GM23338 (cell line): ENCODE data around the gene BEST1. TPM values are rescaled to one million over a fixed set of nuclear protein-coding genes. Genes with fewer than 3 reads are reported as not detected.

ENCODE experiments used
- ATAC-seq: fragments of 200-7000 bp; cut with Tn5 transposase; 3 replicates; pipeline ENCODE4 v1.9.1; 2020
- DNase-seq: peaks from one replicate; pipeline ENCODE4 v3.0.0-alpha.2; 2015; ENCODE audit warnings: low spot score
- H2AFZ ChIP-seq: fragments of 200-600 bp; sonication (generic); 2 replicates; pipeline ENCODE4 v1.8.0; 2016; ENCODE audit warnings: antibody characterized with exemption, mild to moderate bottlenecking, moderate library complexity
- H3F3A ChIP-seq: fragments of 200-600 bp; sonication (generic); replicated peaks from 2 replicates; pipeline ENCODE4 v1.8.0; 2017; ENCODE audit warnings: antibody characterized with exemption, mixed run types, low read depth
- H3K27ac ChIP-seq: fragments of 200-600 bp; sonication (generic); 2 replicates; pipeline ENCODE4 v1.6.1; 2016; ENCODE audit warnings: low read depth
- H3K27me3 ChIP-seq: fragments of 200-600 bp; sonication (generic); 2 replicates; pipeline ENCODE4 v1.8.0; 2016; ENCODE audit warnings: mild to moderate bottlenecking, mixed run types, moderate library complexity; ENCODE audit not compliant: insufficient read depth
- H3K36me3 ChIP-seq: fragments of 200-600 bp; sonication (generic); 2 replicates; pipeline ENCODE4 v1.8.0; 2016; ENCODE audit warnings: mild to moderate bottlenecking; ENCODE audit not compliant: insufficient read depth
- H3K4me1 ChIP-seq: fragments of 200-600 bp; sonication (generic); 2 replicates; pipeline ENCODE4 v1.8.0; 2016; ENCODE audit warnings: mild to moderate bottlenecking, moderate library complexity; ENCODE audit not compliant: insufficient read depth
- H3K4me2 ChIP-seq: fragments of 200-600 bp; sonication (generic); 2 replicates; pipeline ENCODE4 v1.7.1; 2017; ENCODE audit warnings: mixed run types
- H3K4me3 ChIP-seq: fragments of 200-600 bp; sonication (generic); 2 replicates; pipeline ENCODE4 v1.6.1; 2016; ENCODE audit warnings: mixed run types
- H3K79me2 ChIP-seq: fragments of 200-600 bp; sonication (generic); replicated peaks from 2 replicates; pipeline ENCODE4 v1.8.0; 2017; ENCODE audit warnings: mild to moderate bottlenecking; ENCODE audit not compliant: insufficient read depth
- H3K9me2 ChIP-seq: fragments of 200-600 bp; sonication (generic); 2 replicates; pipeline ENCODE4 v1.8.0; 2017; ENCODE audit not compliant: insufficient read depth
- H4K20me1 ChIP-seq: fragments of 200-600 bp; sonication (generic); replicated peaks from 2 replicates; pipeline ENCODE4 v1.8.0; 2017; ENCODE audit warnings: mild to moderate bottlenecking; ENCODE audit not compliant: insufficient read depth
- H3K27ac Mint-ChIP-seq: 2 replicates; pipeline ENCODE4 v1.8.0; 2020; ENCODE audit warnings: inconsistent platforms, mild to moderate bottlenecking, moderate library complexity, mixed read lengths
- H3K27me3 Mint-ChIP-seq: 3 replicates; pipeline ENCODE4 v1.8.0; 2022; ENCODE audit warnings: low read depth, mild to moderate bottlenecking, moderate library complexity, mixed read lengths, inconsistent platforms; ENCODE audit not compliant: insufficient read depth, poor library complexity
- H3K36me3 Mint-ChIP-seq: 3 replicates; pipeline ENCODE4 v1.8.0; 2021; ENCODE audit warnings: low read depth, mild to moderate bottlenecking, inconsistent platforms, moderate library complexity, mixed read lengths
- H3K4me1 Mint-ChIP-seq: 3 replicates; pipeline ENCODE4 v1.8.0; 2020; ENCODE audit warnings: mild to moderate bottlenecking, inconsistent platforms, mixed read lengths
- H3K4me3 Mint-ChIP-seq: 3 replicates; pipeline ENCODE4 v1.8.0; 2021; ENCODE audit warnings: moderate library complexity, mild to moderate bottlenecking, inconsistent platforms, mixed read lengths
- H3K9me3 Mint-ChIP-seq: 3 replicates; pipeline ENCODE4 v1.8.0; 2020; ENCODE audit warnings: moderate library complexity, mild to moderate bottlenecking, inconsistent platforms, mixed read lengths
- CREB1 ChIP-seq: fragments of 250-450 bp; sonication (Bioruptor Pico); IDR thresholded peaks from 2 replicates; pipeline ENCODE4 v1.5.0; 2020; ENCODE audit warnings: low read depth, mild to moderate bottlenecking, moderate library complexity
- EZH2 ChIP-seq: fragments of 200-600 bp; sonication (generic); IDR thresholded peaks from one replicate; pipeline ENCODE4 v1.8.0; 2017; ENCODE audit warnings: antibody characterized with exemption, mild to moderate bottlenecking, low read depth; ENCODE audit not compliant: unreplicated experiment
- JUNB ChIP-seq: IDR thresholded peaks from one replicate; pipeline ENCODE4 v1.6.1; 2016; ENCODE audit warnings: antibody characterized with exemption; ENCODE audit not compliant: unreplicated experiment
- NANOG ChIP-seq: IDR thresholded peaks from 2 replicates; pipeline ENCODE4 v1.6.1; 2016; ENCODE audit warnings: antibody characterized with exemption, borderline replicate concordance
- POLR2AphosphoS5 ChIP-seq: IDR thresholded peaks from 2 replicates; pipeline ENCODE4 v1.6.1; 2016; ENCODE audit warnings: antibody characterized with exemption, low read depth
- STAT1 ChIP-seq: IDR thresholded peaks from one replicate; pipeline ENCODE4 v1.6.1; 2016; ENCODE audit warnings: antibody characterized with exemption; ENCODE audit not compliant: unreplicated experiment
- ZNF114 ChIP-seq: fragments of 250-450 bp; sonication (Bioruptor Pico); IDR thresholded peaks from 2 replicates; pipeline ENCODE4 v1.5.0; 2020; ENCODE audit warnings: mild to moderate bottlenecking, moderate library complexity
- polyA plus RNA-seq: library from polyadenylated mRNA; unstranded; fragments of >200 nt; fragmentation: Nextera tagmentation; extraction: Ambion mirVana; gene quantifications from 2 replicates; pipeline ENCODE4 v1.2.1, GENCODE V29; 2016
- total RNA-seq: library from RNA; depleted of rRNA; stranded (reverse); fragments of >200 nt; shearing (Covaris generic); gene quantifications from 2 replicates; pipeline ENCODE4 v1.2.3, GENCODE V29; 2014
- TF ChIP-seq, protein P1 (sequence below): IDR thresholded peaks from one replicate; pipeline ENCODE4 v1.6.1; 2018; ENCODE audit warnings: antibody characterized with exemption; ENCODE audit not compliant: unreplicated experiment

Gene BEST1
- total and polyA plus RNA-seq, 2 experiments from 2014 or later: 0.35 to 0.44 TPM

DNA sequence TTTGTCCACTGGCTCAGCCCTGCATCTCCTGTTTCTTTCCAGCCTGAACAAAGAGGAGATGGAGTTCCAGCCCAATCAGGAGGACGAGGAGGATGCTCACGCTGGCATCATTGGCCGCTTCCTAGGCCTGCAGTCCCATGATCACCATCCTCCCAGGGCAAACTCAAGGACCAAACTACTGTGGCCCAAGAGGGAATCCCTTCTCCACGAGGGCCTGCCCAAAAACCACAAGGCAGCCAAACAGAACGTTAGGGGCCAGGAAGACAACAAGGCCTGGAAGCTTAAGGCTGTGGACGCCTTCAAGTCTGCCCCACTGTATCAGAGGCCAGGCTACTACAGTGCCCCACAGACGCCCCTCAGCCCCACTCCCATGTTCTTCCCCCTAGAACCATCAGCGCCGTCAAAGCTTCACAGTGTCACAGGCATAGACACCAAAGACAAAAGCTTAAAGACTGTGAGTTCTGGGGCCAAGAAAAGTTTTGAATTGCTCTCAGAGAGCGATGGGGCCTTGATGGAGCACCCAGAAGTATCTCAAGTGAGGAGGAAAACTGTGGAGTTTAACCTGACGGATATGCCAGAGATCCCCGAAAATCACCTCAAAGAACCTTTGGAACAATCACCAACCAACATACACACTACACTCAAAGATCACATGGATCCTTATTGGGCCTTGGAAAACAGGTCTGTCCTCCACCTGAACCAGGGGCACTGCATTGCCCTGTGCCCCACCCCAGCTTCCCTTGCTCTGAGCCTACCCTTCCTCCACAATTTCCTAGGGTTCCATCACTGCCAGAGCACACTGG lies 12.3 kb downstream of the BEST1 start (continued):
- TF ChIP-seq, protein P1, sequence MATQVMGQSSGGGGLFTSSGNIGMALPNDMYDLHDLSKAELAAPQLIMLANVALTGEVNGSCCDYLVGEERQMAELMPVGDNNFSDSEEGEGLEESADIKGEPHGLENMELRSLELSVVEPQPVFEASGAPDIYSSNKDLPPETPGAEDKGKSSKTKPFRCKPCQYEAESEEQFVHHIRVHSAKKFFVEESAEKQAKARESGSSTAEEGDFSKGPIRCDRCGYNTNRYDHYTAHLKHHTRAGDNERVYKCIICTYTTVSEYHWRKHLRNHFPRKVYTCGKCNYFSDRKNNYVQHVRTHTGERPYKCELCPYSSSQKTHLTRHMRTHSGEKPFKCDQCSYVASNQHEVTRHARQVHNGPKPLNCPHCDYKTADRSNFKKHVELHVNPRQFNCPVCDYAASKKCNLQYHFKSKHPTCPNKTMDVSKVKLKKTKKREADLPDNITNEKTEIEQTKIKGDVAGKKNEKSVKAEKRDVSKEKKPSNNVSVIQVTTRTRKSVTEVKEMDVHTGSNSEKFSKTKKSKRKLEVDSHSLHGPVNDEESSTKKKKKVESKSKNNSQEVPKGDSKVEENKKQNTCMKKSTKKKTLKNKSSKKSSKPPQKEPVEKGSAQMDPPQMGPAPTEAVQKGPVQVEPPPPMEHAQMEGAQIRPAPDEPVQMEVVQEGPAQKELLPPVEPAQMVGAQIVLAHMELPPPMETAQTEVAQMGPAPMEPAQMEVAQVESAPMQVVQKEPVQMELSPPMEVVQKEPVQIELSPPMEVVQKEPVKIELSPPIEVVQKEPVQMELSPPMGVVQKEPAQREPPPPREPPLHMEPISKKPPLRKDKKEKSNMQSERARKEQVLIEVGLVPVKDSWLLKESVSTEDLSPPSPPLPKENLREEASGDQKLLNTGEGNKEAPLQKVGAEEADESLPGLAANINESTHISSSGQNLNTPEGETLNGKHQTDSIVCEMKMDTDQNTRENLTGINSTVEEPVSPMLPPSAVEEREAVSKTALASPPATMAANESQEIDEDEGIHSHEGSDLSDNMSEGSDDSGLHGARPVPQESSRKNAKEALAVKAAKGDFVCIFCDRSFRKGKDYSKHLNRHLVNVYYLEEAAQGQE: no peak
- TF ChIP-seq CREB1 (CRISPR knock-in tag) (no peak), EZH2 (no peak), NANOG (no peak), STAT1 (no peak), POLR2AphosphoS5 (no peak), ZNF114 (CRISPR knock-in tag) (no peak), JUNB (no peak)

DNA sequence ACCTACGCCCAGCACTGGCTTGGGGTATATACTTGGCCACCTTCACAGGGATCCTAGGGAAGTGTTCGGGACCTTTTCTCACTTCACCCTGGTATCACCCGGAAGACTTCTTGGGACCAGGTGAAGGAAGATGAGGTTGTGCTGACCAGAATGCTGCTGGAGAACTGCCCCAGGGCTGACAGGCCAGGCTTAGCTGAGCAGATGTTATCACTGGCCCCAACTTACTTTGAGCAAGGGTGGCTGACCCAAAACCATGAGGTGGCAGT lies 12.8 kb downstream of the BEST1 start:
- TF ChIP-seq JUNB: no peak
- H3K27me3 Mint-ChIP-seq: peaks cover 21% of the 10 kb centered on the region
- H4K20me1 ChIP-seq: peaks cover 32% of the 10 kb centered on the region
- no peak overlapping the region for H2AFZ ChIP-seq
- peaks cover 13% of the 10 kb centered on the region; the same call in 1 of the 2 replicates for H3K4me1 ChIP-seq
- H3K36me3 Mint-ChIP-seq: peaks cover 49% of the 10 kb centered on the region
- H3K4me2 ChIP-seq: no peak overlapping the region
- DNase-seq (no peak), ATAC-seq (no peak)
- H3K4me1 Mint-ChIP-seq: peaks cover 11% of the 10 kb centered on the region
- H3K27ac Mint-ChIP-seq: no peak overlapping the region
- H3K27ac ChIP-seq: 0 out of 2 replicates have a peak overlapping the region, but pooled peaks have one; percentile 26
- H3K36me3 ChIP-seq: peaks cover 27% of the 10 kb centered on the region
- no peaks in the 10 kb centered on the region for H3K27me3 ChIP-seq
- peaks cover 2% of the 10 kb centered on the region; the same call in 2 of the 3 replicates for H3K9me3 Mint-ChIP-seq
- no peaks in the 10 kb centered on the region for H3K9me2 ChIP-seq
- no peak overlapping the region for H3K4me3 ChIP-seq
- H3F3A ChIP-seq: peaks cover 27% of the 10 kb centered on the region
- peaks cover 30% of the 10 kb centered on the region for H3K79me2 ChIP-seq
- H3K4me3 Mint-ChIP-seq: no peak overlapping the region

DNA sequence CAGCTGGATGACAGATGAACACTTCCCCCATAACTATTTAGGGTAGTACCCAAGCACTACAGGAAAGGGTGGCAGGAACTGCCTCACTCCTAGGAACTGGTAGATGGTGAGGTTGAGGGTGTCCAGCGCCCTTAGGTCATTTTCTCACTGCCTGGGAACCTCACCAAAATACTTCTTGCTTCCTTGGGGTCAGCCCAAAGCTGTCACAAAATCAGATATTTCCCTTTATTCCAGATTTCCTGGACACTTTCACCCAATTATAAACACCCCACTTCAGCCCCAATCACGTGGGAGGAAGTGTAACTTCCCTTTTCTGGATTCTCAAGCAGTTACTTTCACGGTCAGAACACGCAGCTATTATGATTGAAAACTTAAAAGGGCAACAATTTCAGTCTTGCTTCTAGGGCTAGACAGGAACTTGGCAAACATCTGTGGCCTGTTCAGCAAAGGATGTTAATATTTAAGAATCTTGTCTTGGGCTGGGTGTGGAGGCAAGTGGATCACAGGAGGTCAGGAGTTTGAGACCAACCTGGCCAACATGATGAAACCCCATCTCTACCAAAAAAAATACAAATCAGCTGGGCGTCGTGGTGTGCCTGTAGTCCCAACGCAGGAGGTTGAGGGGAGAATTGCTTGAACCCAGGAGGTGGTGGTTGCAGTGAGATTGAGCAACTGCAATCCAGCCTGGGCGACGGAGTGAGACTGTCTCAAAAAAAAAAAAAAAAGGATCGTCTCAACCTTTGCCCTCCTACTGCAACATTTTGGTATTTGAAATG lies 13.3 kb downstream of the BEST1 start:
- Mint-ChIP-seq H3K36me3 (peaks cover 49% of the 10 kb centered on the region), H3K27ac (0 out of 2 replicates have a peak overlapping the region, but pooled peaks have one; percentile 59), H3K9me3 (peaks cover 2% of the 10 kb centered on the region; the same call in 2 of the 3 replicates), H3K27me3 (peaks cover 24% of the 10 kb centered on the region), H3K4me1 (peaks cover 15% of the 10 kb centered on the region), H3K4me3 (peak overlapping the region; percentile 49; the same call in 1 of the 3 replicates)
- H3K4me3 ChIP-seq: no peak overlapping the region
- no peak overlapping the region for H3K4me2 ChIP-seq
- DNase-seq (no peak), ATAC-seq (no peak)
- peaks cover 32% of the 10 kb centered on the region for H4K20me1 ChIP-seq
- peaks cover 27% of the 10 kb centered on the region for H3K36me3 ChIP-seq
- peaks cover 36% of the 10 kb centered on the region for H3K79me2 ChIP-seq
- H3K4me1 ChIP-seq: peaks cover 17% of the 10 kb centered on the region
- H3K27me3 ChIP-seq: no peaks in the 10 kb centered on the region
- no peak overlapping the region for H3K27ac ChIP-seq
- no peak overlapping the region for H2AFZ ChIP-seq
- H3F3A ChIP-seq: peaks cover 27% of the 10 kb centered on the region
- H3K9me2 ChIP-seq: no peaks in the 10 kb centered on the region
- TF ChIP-seq, protein P1: no peak
- no peak for TF ChIP-seq NANOG
- no peak for TF ChIP-seq CREB1 (CRISPR knock-in tag)
- no peak; the same call in 1 of the 2 replicates for TF ChIP-seq POLR2AphosphoS5
